ENCODE measurements around the gene TUSC2.

DNA sequence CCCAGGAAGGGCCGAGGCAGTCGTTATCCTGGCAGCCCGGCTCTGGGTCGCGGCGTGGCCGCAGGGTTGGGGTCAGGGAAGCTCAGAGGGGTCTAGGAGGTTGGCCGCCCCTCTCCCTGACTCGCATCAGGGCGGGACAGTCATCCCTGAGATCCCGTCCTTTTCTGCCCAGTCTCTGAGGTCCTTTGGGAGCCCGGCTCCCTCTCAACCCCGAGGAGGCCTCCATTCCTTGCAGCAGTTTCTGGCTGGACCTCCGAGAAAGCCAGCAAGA lies 6.0 kb downstream of the TUSC2 start:
- TF ChIP-seq POLR2AphosphoS5 (IDR thresholded peaks at IDR 0.05) (peak in 2 of 4 donors; percentile 23 to 28), EP300 (IDR thresholded peaks at IDR 0.05) (no peak)
- TF ChIP-seq, protein P1, sequence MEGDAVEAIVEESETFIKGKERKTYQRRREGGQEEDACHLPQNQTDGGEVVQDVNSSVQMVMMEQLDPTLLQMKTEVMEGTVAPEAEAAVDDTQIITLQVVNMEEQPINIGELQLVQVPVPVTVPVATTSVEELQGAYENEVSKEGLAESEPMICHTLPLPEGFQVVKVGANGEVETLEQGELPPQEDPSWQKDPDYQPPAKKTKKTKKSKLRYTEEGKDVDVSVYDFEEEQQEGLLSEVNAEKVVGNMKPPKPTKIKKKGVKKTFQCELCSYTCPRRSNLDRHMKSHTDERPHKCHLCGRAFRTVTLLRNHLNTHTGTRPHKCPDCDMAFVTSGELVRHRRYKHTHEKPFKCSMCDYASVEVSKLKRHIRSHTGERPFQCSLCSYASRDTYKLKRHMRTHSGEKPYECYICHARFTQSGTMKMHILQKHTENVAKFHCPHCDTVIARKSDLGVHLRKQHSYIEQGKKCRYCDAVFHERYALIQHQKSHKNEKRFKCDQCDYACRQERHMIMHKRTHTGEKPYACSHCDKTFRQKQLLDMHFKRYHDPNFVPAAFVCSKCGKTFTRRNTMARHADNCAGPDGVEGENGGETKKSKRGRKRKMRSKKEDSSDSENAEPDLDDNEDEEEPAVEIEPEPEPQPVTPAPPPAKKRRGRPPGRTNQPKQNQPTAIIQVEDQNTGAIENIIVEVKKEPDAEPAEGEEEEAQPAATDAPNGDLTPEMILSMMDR (IDR thresholded peaks at IDR 0.05): no peak
